SK-N-SH (cell line): ENCODE data around the gene RDX. TPM values are rescaled to one million over a fixed set of nuclear protein-coding genes. Genes with fewer than 3 reads are reported as not detected.

ENCODE experiments used
- CTCF ChIA-PET: fragments of 300-600, 350-600 bp; formaldehyde crosslinking; extraction: SDS; loops from one replicate; lab custom pipeline; 2021; lab: Yijun Ruan, JAX
- POLR2A ChIA-PET: fragments of 350-600 bp; sonication (Branson Sonifier 250); formaldehyde crosslinking; extraction: SDS; loops from one replicate; lab custom pipeline; 2020; ENCODE audit warnings: antibody characterized with exemption, inconsistent platforms; lab: Yijun Ruan, JAX
- DNase-seq: peaks from one replicate; pipeline ENCODE4 v3.0.0; 2012
- H2AFZ ChIP-seq: fragments of 200-600 bp; sonication (generic); 2 replicates; pipeline ENCODE4 v1.8.1; 2016; ENCODE audit warnings: antibody characterized with exemption, mild to moderate bottlenecking, low read depth
- H3F3A ChIP-seq: fragments of 200-600 bp; sonication (generic); replicated peaks from 2 replicates; pipeline ENCODE3; 2016; ENCODE audit warnings: antibody characterized with exemption, mild to moderate bottlenecking; ENCODE audit not compliant: insufficient read depth
- H3K27ac ChIP-seq, 2 experiments: fragments of 200-500 bp in 1 of 2; fragments of 200-600 bp in 1 of 2; sonication (Bioruptor generic) in 1 of 2; sonication (generic), shearing (Covaris generic) in 1 of 2; 2 replicates each; pipeline versions ENCODE4 v1.5.1 to v1.6.1; 2014 to 2016; ENCODE audit warnings: low read depth in 2 of 2, inconsistent platforms in 1 of 2, low read length in 1 of 2, mild to moderate bottlenecking in 1 of 2, mixed read lengths in 1 of 2
- H3K27me3 ChIP-seq: fragments of 200-600 bp; sonication (generic), shearing (Covaris generic); 2 replicates; pipeline ENCODE4 v1.6.1; 2016; ENCODE audit warnings: mixed run types; ENCODE audit not compliant: insufficient read depth
- H3K36me3 ChIP-seq, 2 experiments: fragments of 200-500 bp in 1 of 2; fragments of 200-600 bp in 1 of 2; sonication (Bioruptor generic) in 1 of 2; sonication (generic) in 1 of 2; replicated peaks in 1 of 2; 2 replicates each; pipeline versions ENCODE3 to v1.5.1; 2014 to 2016; ENCODE audit warnings: low read length in 1 of 2, mild to moderate bottlenecking in 1 of 2; ENCODE audit not compliant: insufficient read depth in 2 of 2, control insufficient read depth in 1 of 2
- H3K4me1 ChIP-seq, 2 experiments: fragments of 200-500 bp in 1 of 2; fragments of 200-600 bp in 1 of 2; sonication (Bioruptor generic) in 1 of 2; sonication (generic), shearing (Covaris generic) in 1 of 2; 2 replicates each; pipeline versions ENCODE4 v1.5.1 to v1.6.1; 2014 to 2016; ENCODE audit warnings: low read depth in 1 of 2, low read length in 1 of 2, mixed run types in 1 of 2; ENCODE audit not compliant: insufficient read depth in 2 of 2, control insufficient read depth in 1 of 2
- H3K4me2 ChIP-seq: fragments of 200-600 bp; sonication (generic), shearing (Covaris generic); 2 replicates; pipeline ENCODE4 v1.6.1; 2017; ENCODE audit warnings: mixed run types
- H3K4me3 ChIP-seq, 2 experiments: fragments of 200-500 bp in 1 of 2; fragments of 200-600 bp in 1 of 2; sonication (Bioruptor generic) in 1 of 2; sonication (generic), shearing (Covaris generic) in 1 of 2; 2 replicates each; pipeline versions ENCODE4 v1.5.1 to v1.8.1; 2014 to 2016; ENCODE audit warnings: low read depth in 2 of 2, inconsistent platforms in 1 of 2, low read length in 1 of 2, mild to moderate bottlenecking in 1 of 2, mixed read lengths in 1 of 2, moderate library complexity in 1 of 2
- H3K79me2 ChIP-seq: fragments of 200-600 bp; sonication (generic); 2 replicates; pipeline ENCODE4 v1.8.1; 2017; ENCODE audit warnings: mild to moderate bottlenecking; ENCODE audit not compliant: insufficient read depth
- H3K9ac ChIP-seq: fragments of 200-600 bp; sonication (generic); 2 replicates; pipeline ENCODE4 v1.6.1; 2017; ENCODE audit warnings: mixed run types
- H3K9me2 ChIP-seq: fragments of 200-600 bp; sonication (generic); 2 replicates; pipeline ENCODE4 v1.6.1; 2017; ENCODE audit warnings: mixed run types
- H3K9me3 ChIP-seq: fragments of 200-600 bp; sonication (generic); 2 replicates; pipeline ENCODE4 v1.6.1; 2017; ENCODE audit warnings: mixed run types, mild to moderate bottlenecking, moderate library complexity
- H4K20me1 ChIP-seq: fragments of 200-600 bp; sonication (generic); 2 replicates; pipeline ENCODE4 v1.6.1; 2017; ENCODE audit warnings: mild to moderate bottlenecking, mixed run types; ENCODE audit not compliant: insufficient read depth
- CHD2 ChIP-seq: fragments of 150-350 bp; IDR thresholded peaks from 2 replicates; pipeline ENCODE4 v1.6.1; 2018; ENCODE audit warnings: low read length; ENCODE audit not compliant: partially characterized antibody
- ELF1 ChIP-seq: IDR thresholded peaks from 2 replicates; pipeline ENCODE4 v1.4.0; 2012
- EP300 ChIP-seq, 2 experiments: IDR thresholded peaks; 2 replicates each; pipeline versions ENCODE4 v1.4.0 to v1.6.1; 2012; ENCODE audit warnings: borderline replicate concordance in 1 of 2, low read depth in 1 of 2, low read length in 1 of 2
- FOSL2 ChIP-seq: IDR thresholded peaks from 2 replicates; pipeline ENCODE4 v1.4.0; 2012; ENCODE audit warnings: low read depth, mild to moderate bottlenecking, moderate library complexity, borderline replicate concordance
- GABPA ChIP-seq: IDR thresholded peaks from 2 replicates; pipeline ENCODE4 v1.4.0; 2012; ENCODE audit warnings: low read depth, mild to moderate bottlenecking
- JUND ChIP-seq: IDR thresholded peaks from 2 replicates; pipeline ENCODE4 v1.4.0; 2012
- MEF2A ChIP-seq: IDR thresholded peaks from 2 replicates; pipeline ENCODE4 v1.4.0; 2012; ENCODE audit warnings: low read depth, borderline replicate concordance
- MXI1 ChIP-seq: IDR thresholded peaks from 2 replicates; pipeline ENCODE4 v1.6.1; 2012; ENCODE audit warnings: mild to moderate bottlenecking, low read depth, low read length, improper control_type of control experiment
- NRF1 ChIP-seq: IDR thresholded peaks from 2 replicates; pipeline ENCODE4 v1.6.1; 2012; ENCODE audit warnings: low read depth, mild to moderate bottlenecking, low read length
- POLR2AphosphoS5 ChIP-seq: IDR thresholded peaks from 2 replicates; pipeline ENCODE4 v1.6.1; 2012; ENCODE audit warnings: low read depth, low read length
- RXRA ChIP-seq: IDR thresholded peaks from 2 replicates; pipeline ENCODE4 v1.4.0; 2012; ENCODE audit warnings: low read depth, mild to moderate bottlenecking, borderline replicate concordance
- SIN3A ChIP-seq: IDR thresholded peaks from 2 replicates; pipeline ENCODE4 v1.6.1; 2012; ENCODE audit warnings: low read depth, mild to moderate bottlenecking, low read length, moderate library complexity, borderline replicate concordance
- TEAD4 ChIP-seq: IDR thresholded peaks from 2 replicates; pipeline ENCODE4 v1.4.0; 2012; ENCODE audit warnings: mild to moderate bottlenecking, borderline replicate concordance; ENCODE audit not compliant: insufficient read depth
- WGBS: methylation state at CpG from one replicate; pipeline ENCODE4 v1.1.6; 2017; ENCODE audit warnings: low lambda C conversion rate; 5-methylcytosine and 5-hydroxymethylcytosine counted together
- polyA plus RNA-seq, 3 experiments: library from polyadenylated mRNA; depleted of rRNA; stranded (reverse); fragments of >200 nt; gene quantifications; 2 replicates each; pipeline ENCODE4 v1.2.3, GENCODE V29; 2012
- TF ChIP-seq, protein P1 (sequence below): IDR thresholded peaks from 2 replicates; pipeline ENCODE4 v1.4.0; 2012; ENCODE audit warnings: low read depth, borderline replicate concordance
- TF ChIP-seq, protein P2 (sequence below): fragments of 200-600 bp; sonication (generic); IDR thresholded peaks from 2 replicates; pipeline ENCODE4 v1.6.1; 2017; ENCODE audit warnings: antibody characterized with exemption, mild to moderate bottlenecking, moderate library complexity
- TF ChIP-seq, protein P3 (sequence below): IDR thresholded peaks from 2 replicates; pipeline ENCODE4 v1.4.0; 2012; ENCODE audit warnings: low read depth, borderline replicate concordance
- TF ChIP-seq, protein P4 (sequence below): IDR thresholded peaks from 2 replicates; pipeline ENCODE4; 2012
- TF ChIP-seq, protein P5 (sequence below): IDR thresholded peaks from 2 replicates; pipeline ENCODE4 v1.4.0; 2012; ENCODE audit warnings: low read depth

Gene RDX
- polyA plus RNA-seq, 1 of the 3 experiments (the other 2 are of a cell fraction) = 29.4 TPM

DNA sequence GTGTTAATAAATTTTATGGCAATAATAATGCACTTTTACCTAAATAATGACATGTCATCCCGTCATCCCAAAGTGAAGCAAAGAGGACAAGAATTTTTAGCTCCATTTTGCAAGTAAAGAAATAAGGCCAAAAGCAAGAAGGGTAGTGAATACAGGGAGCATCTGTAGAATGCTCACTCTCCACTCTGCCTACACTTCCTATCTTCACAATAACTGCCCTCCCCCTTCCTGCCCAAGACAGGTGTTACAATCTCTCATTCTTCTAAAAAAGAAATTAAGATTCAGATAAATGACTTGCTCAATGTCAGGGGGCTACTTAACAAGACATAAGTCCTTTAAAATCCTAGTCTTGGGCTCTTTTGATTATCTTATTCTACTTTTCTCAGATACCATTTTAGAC, 8.9 kb downstream of the RDX start (continued):
- TF ChIP-seq, protein P1, sequence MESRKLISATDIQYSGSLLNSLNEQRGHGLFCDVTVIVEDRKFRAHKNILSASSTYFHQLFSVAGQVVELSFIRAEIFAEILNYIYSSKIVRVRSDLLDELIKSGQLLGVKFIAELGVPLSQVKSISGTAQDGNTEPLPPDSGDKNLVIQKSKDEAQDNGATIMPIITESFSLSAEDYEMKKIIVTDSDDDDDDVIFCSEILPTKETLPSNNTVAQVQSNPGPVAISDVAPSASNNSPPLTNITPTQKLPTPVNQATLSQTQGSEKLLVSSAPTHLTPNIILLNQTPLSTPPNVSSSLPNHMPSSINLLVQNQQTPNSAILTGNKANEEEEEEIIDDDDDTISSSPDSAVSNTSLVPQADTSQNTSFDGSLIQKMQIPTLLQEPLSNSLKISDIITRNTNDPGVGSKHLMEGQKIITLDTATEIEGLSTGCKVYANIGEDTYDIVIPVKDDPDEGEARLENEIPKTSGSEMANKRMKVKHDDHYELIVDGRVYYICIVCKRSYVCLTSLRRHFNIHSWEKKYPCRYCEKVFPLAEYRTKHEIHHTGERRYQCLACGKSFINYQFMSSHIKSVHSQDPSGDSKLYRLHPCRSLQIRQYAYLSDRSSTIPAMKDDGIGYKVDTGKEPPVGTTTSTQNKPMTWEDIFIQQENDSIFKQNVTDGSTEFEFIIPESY = no peak
- TF ChIP-seq MXI1 (no peak), CHD2 (no peak)
- TF ChIP-seq, protein P2, sequence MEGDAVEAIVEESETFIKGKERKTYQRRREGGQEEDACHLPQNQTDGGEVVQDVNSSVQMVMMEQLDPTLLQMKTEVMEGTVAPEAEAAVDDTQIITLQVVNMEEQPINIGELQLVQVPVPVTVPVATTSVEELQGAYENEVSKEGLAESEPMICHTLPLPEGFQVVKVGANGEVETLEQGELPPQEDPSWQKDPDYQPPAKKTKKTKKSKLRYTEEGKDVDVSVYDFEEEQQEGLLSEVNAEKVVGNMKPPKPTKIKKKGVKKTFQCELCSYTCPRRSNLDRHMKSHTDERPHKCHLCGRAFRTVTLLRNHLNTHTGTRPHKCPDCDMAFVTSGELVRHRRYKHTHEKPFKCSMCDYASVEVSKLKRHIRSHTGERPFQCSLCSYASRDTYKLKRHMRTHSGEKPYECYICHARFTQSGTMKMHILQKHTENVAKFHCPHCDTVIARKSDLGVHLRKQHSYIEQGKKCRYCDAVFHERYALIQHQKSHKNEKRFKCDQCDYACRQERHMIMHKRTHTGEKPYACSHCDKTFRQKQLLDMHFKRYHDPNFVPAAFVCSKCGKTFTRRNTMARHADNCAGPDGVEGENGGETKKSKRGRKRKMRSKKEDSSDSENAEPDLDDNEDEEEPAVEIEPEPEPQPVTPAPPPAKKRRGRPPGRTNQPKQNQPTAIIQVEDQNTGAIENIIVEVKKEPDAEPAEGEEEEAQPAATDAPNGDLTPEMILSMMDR = no peak

DNA sequence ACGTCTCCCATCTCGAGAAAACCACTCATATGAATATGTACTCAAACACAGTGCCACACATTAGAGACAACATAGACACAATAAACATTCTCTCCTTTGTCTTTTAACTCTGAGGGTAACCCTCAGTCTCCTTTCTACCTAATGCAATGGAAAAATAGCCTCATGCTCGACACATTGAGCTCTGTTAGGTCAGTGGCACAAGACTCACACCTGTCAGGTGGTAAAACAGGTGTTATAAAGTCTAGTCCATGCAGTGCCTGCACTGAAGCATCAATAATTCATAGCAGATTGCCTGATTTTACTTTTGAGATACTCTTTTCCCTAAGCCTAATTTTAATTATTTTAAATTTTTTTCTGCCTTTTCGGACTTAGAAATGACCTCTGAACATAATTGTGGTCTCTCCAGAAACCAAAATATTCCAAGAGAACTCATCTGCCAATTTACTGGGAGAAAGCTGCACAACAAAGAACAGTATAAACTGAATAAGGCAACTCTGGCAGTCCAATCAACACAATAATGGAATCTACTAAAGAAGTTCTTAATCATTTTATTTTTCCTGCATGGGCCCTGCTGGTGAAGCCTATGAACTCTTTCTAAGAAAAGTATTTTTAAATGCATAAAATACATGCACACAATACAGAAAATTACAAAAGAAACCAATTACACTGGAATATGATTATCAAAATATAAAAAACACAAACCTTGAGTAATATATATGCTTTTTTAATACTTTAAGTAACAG, 9.9 kb downstream of the RDX start:
- Histone ChIP-seq H3K27ac (no peak overlapping the region), H2AFZ (no peak overlapping the region), H3K79me2 (peaks cover 100% of the 10 kb centered on the region), H3K4me3 (no peak overlapping the region), H3K4me2 (no peak overlapping the region), H3K9ac (no peak overlapping the region), H3K27me3 (no peaks in the 10 kb centered on the region), H4K20me1 (peaks cover 70% of the 10 kb centered on the region), H3K9me3 (no peaks in the 10 kb centered on the region), H3K4me1 (peaks cover 0 to 12% of the 10 kb centered on the region in 2 experiments; a peak in 1 of 4 replicates), H3K36me3 (peaks cover 0 to 3% of the 10 kb centered on the region in 2 experiments), H3F3A (peaks cover 8% of the 10 kb centered on the region), H3K9me2 (no peaks in the 10 kb centered on the region)
- DNase-seq = no peak
- CTCF ChIA-PET = interaction anchor here (1.2 to 1.5 kb wide), 2 partner anchors 10 to 14 kb away, joined by 3 to 5 read pairs; no protein-coding TSS in a partner anchor
- POLR2A ChIA-PET = no interaction called here
- WGBS = 89% methylated on average over 4 of the region's 4 CpGs
- TF ChIP-seq NRF1 = no peak
- TF ChIP-seq, protein P2 = no peak; the same call in 1 of the 2 replicates
- TF ChIP-seq, protein P3, sequence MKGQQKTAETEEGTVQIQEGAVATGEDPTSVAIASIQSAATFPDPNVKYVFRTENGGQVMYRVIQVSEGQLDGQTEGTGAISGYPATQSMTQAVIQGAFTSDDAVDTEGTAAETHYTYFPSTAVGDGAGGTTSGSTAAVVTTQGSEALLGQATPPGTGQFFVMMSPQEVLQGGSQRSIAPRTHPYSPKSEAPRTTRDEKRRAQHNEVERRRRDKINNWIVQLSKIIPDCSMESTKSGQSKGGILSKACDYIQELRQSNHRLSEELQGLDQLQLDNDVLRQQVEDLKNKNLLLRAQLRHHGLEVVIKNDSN = no peak
- TF ChIP-seq EP300 (IDR thresholded peaks at IDR 0.05; ENCODE audit: borderline replicate concordance in 1 of 2, low read depth in 1 of 2, low read length in 1 of 2) = no peak
- TF ChIP-seq RXRA = no peak
- TF ChIP-seq FOSL2 = no peak
- TF ChIP-seq MEF2A = no peak
- TF ChIP-seq, protein P1 = no peak
- TF ChIP-seq SIN3A = no peak
- TF ChIP-seq, protein P4, sequence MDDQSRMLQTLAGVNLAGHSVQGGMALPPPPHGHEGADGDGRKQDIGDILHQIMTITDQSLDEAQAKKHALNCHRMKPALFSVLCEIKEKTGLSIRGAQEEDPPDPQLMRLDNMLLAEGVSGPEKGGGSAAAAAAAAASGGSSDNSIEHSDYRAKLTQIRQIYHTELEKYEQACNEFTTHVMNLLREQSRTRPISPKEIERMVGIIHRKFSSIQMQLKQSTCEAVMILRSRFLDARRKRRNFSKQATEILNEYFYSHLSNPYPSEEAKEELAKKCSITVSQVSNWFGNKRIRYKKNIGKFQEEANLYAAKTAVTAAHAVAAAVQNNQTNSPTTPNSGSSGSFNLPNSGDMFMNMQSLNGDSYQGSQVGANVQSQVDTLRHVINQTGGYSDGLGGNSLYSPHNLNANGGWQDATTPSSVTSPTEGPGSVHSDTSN = no peak
- no peak for TF ChIP-seq ELF1
- TF ChIP-seq JUND = no peak
- no peak for TF ChIP-seq TEAD4
- TF ChIP-seq POLR2AphosphoS5 = no peak
- TF ChIP-seq CHD2 = no peak
- TF ChIP-seq, protein P5, sequence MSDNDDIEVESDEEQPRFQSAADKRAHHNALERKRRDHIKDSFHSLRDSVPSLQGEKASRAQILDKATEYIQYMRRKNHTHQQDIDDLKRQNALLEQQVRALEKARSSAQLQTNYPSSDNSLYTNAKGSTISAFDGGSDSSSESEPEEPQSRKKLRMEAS = no peak
- no peak for TF ChIP-seq GABPA
